SK-N-SH (cell line): ENCODE results near the gene NAPG. TPM values are rescaled to one million over a fixed set of nuclear protein-coding genes. Genes with fewer than 3 reads are reported as not detected.

ENCODE experiments used
- CTCF ChIA-PET: fragments of 300-600, 350-600 bp; formaldehyde crosslinking; extraction: SDS; loops from one replicate; lab custom pipeline; 2021; lab: Yijun Ruan, JAX
- POLR2A ChIA-PET: fragments of 350-600 bp; sonication (Branson Sonifier 250); formaldehyde crosslinking; extraction: SDS; loops from one replicate; lab custom pipeline; 2020; ENCODE audit warnings: antibody characterized with exemption, inconsistent platforms; lab: Yijun Ruan, JAX
- DNase-seq: peaks from one replicate; pipeline ENCODE4 v3.0.0; 2012
- H2AFZ ChIP-seq: fragments of 200-600 bp; sonication (generic); 2 replicates; pipeline ENCODE4 v1.8.1; 2016; ENCODE audit warnings: antibody characterized with exemption, mild to moderate bottlenecking, low read depth
- H3F3A ChIP-seq: fragments of 200-600 bp; sonication (generic); replicated peaks from 2 replicates; pipeline ENCODE3; 2016; ENCODE audit warnings: antibody characterized with exemption, mild to moderate bottlenecking; ENCODE audit not compliant: insufficient read depth
- H3K27ac ChIP-seq, 2 experiments: fragments of 200-500 bp in 1 of 2; fragments of 200-600 bp in 1 of 2; sonication (Bioruptor generic) in 1 of 2; sonication (generic), shearing (Covaris generic) in 1 of 2; 2 replicates each; pipeline versions ENCODE4 v1.5.1 to v1.6.1; 2014 to 2016; ENCODE audit warnings: low read depth in 2 of 2, inconsistent platforms in 1 of 2, low read length in 1 of 2, mild to moderate bottlenecking in 1 of 2, mixed read lengths in 1 of 2
- H3K27me3 ChIP-seq: fragments of 200-600 bp; sonication (generic), shearing (Covaris generic); 2 replicates; pipeline ENCODE4 v1.6.1; 2016; ENCODE audit warnings: mixed run types; ENCODE audit not compliant: insufficient read depth
- H3K36me3 ChIP-seq, 2 experiments: fragments of 200-500 bp in 1 of 2; fragments of 200-600 bp in 1 of 2; sonication (Bioruptor generic) in 1 of 2; sonication (generic) in 1 of 2; replicated peaks in 1 of 2; 2 replicates each; pipeline versions ENCODE3 to v1.5.1; 2014 to 2016; ENCODE audit warnings: low read length in 1 of 2, mild to moderate bottlenecking in 1 of 2; ENCODE audit not compliant: insufficient read depth in 2 of 2, control insufficient read depth in 1 of 2
- H3K4me1 ChIP-seq, 2 experiments: fragments of 200-500 bp in 1 of 2; fragments of 200-600 bp in 1 of 2; sonication (Bioruptor generic) in 1 of 2; sonication (generic), shearing (Covaris generic) in 1 of 2; 2 replicates each; pipeline versions ENCODE4 v1.5.1 to v1.6.1; 2014 to 2016; ENCODE audit warnings: low read depth in 1 of 2, low read length in 1 of 2, mixed run types in 1 of 2; ENCODE audit not compliant: insufficient read depth in 2 of 2, control insufficient read depth in 1 of 2
- H3K4me2 ChIP-seq: fragments of 200-600 bp; sonication (generic), shearing (Covaris generic); 2 replicates; pipeline ENCODE4 v1.6.1; 2017; ENCODE audit warnings: mixed run types
- H3K4me3 ChIP-seq, 2 experiments: fragments of 200-500 bp in 1 of 2; fragments of 200-600 bp in 1 of 2; sonication (Bioruptor generic) in 1 of 2; sonication (generic), shearing (Covaris generic) in 1 of 2; 2 replicates each; pipeline versions ENCODE4 v1.5.1 to v1.8.1; 2014 to 2016; ENCODE audit warnings: low read depth in 2 of 2, inconsistent platforms in 1 of 2, low read length in 1 of 2, mild to moderate bottlenecking in 1 of 2, mixed read lengths in 1 of 2, moderate library complexity in 1 of 2
- H3K79me2 ChIP-seq: fragments of 200-600 bp; sonication (generic); 2 replicates; pipeline ENCODE4 v1.8.1; 2017; ENCODE audit warnings: mild to moderate bottlenecking; ENCODE audit not compliant: insufficient read depth
- H3K9ac ChIP-seq: fragments of 200-600 bp; sonication (generic); 2 replicates; pipeline ENCODE4 v1.6.1; 2017; ENCODE audit warnings: mixed run types
- H3K9me2 ChIP-seq: fragments of 200-600 bp; sonication (generic); 2 replicates; pipeline ENCODE4 v1.6.1; 2017; ENCODE audit warnings: mixed run types
- H3K9me3 ChIP-seq: fragments of 200-600 bp; sonication (generic); 2 replicates; pipeline ENCODE4 v1.6.1; 2017; ENCODE audit warnings: mixed run types, mild to moderate bottlenecking, moderate library complexity
- H4K20me1 ChIP-seq: fragments of 200-600 bp; sonication (generic); 2 replicates; pipeline ENCODE4 v1.6.1; 2017; ENCODE audit warnings: mild to moderate bottlenecking, mixed run types; ENCODE audit not compliant: insufficient read depth
- CHD2 ChIP-seq: fragments of 150-350 bp; IDR thresholded peaks from 2 replicates; pipeline ENCODE4 v1.6.1; 2018; ENCODE audit warnings: low read length; ENCODE audit not compliant: partially characterized antibody
- ELF1 ChIP-seq: IDR thresholded peaks from 2 replicates; pipeline ENCODE4 v1.4.0; 2012
- EP300 ChIP-seq, 2 experiments: IDR thresholded peaks; 2 replicates each; pipeline versions ENCODE4 v1.4.0 to v1.6.1; 2012; ENCODE audit warnings: borderline replicate concordance in 1 of 2, low read depth in 1 of 2, low read length in 1 of 2
- EZH2phosphoT487 ChIP-seq: fragments of 200-600 bp; sonication (generic); IDR thresholded peaks from 2 replicates; pipeline ENCODE4 v1.6.1; 2017; ENCODE audit warnings: low read depth, mixed run types, mild to moderate bottlenecking, antibody characterized with exemption, moderate library complexity, borderline replicate concordance
- FOXJ3 ChIP-seq: sonication (generic); formaldehyde crosslinking; IDR thresholded peaks from 2 replicates; pipeline ENCODE4 v1.5.1; 2020; ENCODE audit warnings: mild to moderate bottlenecking, missing genetic modification reagents
- GATA2 ChIP-seq: sonication (generic); formaldehyde crosslinking; IDR thresholded peaks from 2 replicates; pipeline ENCODE4 v1.5.0; 2020; ENCODE audit warnings: mild to moderate bottlenecking, missing genetic modification reagents
- JUND ChIP-seq: IDR thresholded peaks from 2 replicates; pipeline ENCODE4 v1.4.0; 2012
- MEF2A ChIP-seq: IDR thresholded peaks from 2 replicates; pipeline ENCODE4 v1.4.0; 2012; ENCODE audit warnings: low read depth, borderline replicate concordance
- NRF1 ChIP-seq: IDR thresholded peaks from 2 replicates; pipeline ENCODE4 v1.6.1; 2012; ENCODE audit warnings: low read depth, mild to moderate bottlenecking, low read length
- POLR2AphosphoS5 ChIP-seq: IDR thresholded peaks from 2 replicates; pipeline ENCODE4 v1.6.1; 2012; ENCODE audit warnings: low read depth, low read length
- RAD21 ChIP-seq: IDR thresholded peaks from 2 replicates; pipeline ENCODE4 v1.6.1; 2012; ENCODE audit warnings: mild to moderate bottlenecking, low read length
- RCOR1 ChIP-seq: fragments of 150-350 bp; IDR thresholded peaks from 2 replicates; pipeline ENCODE4 v1.6.1; 2017; ENCODE audit warnings: antibody characterized with exemption, low read length
- RFX5 ChIP-seq: IDR thresholded peaks from 2 replicates; pipeline ENCODE4 v1.6.1; 2012; ENCODE audit warnings: mild to moderate bottlenecking, improper control_type of control experiment, low read length
- RXRA ChIP-seq: IDR thresholded peaks from 2 replicates; pipeline ENCODE4 v1.4.0; 2012; ENCODE audit warnings: low read depth, mild to moderate bottlenecking, borderline replicate concordance
- SIN3A ChIP-seq: IDR thresholded peaks from 2 replicates; pipeline ENCODE4 v1.6.1; 2012; ENCODE audit warnings: low read depth, mild to moderate bottlenecking, low read length, moderate library complexity, borderline replicate concordance
- SMC3 ChIP-seq: IDR thresholded peaks from 2 replicates; pipeline ENCODE4 v1.6.1; 2012; ENCODE audit warnings: low read depth, low read length, improper control_type of control experiment
- TCF12 ChIP-seq: IDR thresholded peaks from 2 replicates; pipeline ENCODE4 v1.4.0; 2012
- TEAD4 ChIP-seq: IDR thresholded peaks from 2 replicates; pipeline ENCODE4 v1.4.0; 2012; ENCODE audit warnings: mild to moderate bottlenecking, borderline replicate concordance; ENCODE audit not compliant: insufficient read depth
- YY1 ChIP-seq: IDR thresholded peaks from 2 replicates; pipeline ENCODE4 v1.4.0; 2012; ENCODE audit warnings: low read depth, mild to moderate bottlenecking
- WGBS: methylation state at CpG from one replicate; pipeline ENCODE4 v1.1.6; 2017; ENCODE audit warnings: low lambda C conversion rate; 5-methylcytosine and 5-hydroxymethylcytosine counted together
- polyA plus RNA-seq, 3 experiments: library from polyadenylated mRNA; depleted of rRNA; stranded (reverse); fragments of >200 nt; gene quantifications; 2 replicates each; pipeline ENCODE4 v1.2.3, GENCODE V29; 2012
- TF ChIP-seq, protein P1 (sequence below): IDR thresholded peaks from 2 replicates; pipeline ENCODE4 v1.4.0; 2012; ENCODE audit warnings: low read depth, borderline replicate concordance
- TF ChIP-seq, protein P2 (sequence below): IDR thresholded peaks from 2 replicates; pipeline ENCODE4 v1.6.1; 2012; ENCODE audit warnings: mild to moderate bottlenecking, low read depth, low read length, moderate library complexity

NAPG gene
- polyA plus RNA-seq, 1 of the 3 experiments (the other 2 are of a cell fraction) = 9.2 TPM

GRCh38 chr18:10500038-10500437, 25.8 kb upstream of the NAPG start:
- no peaks in the 10 kb centered on the region for H3K27me3 ChIP-seq
- H3K36me3 ChIP-seq = no peaks in the 10 kb centered on the region
- H3K9me3 ChIP-seq = peaks cover 9% of the 10 kb centered on the region; the same call in 1 of the 2 replicates
- H3K27ac ChIP-seq = no peak overlapping the region
- H3K4me1 ChIP-seq = no peaks in the 10 kb centered on the region; a peak in 1 of 4 replicates
- ChIA-PET CTCF (interaction anchor here (1.4 kb wide), 1 partner anchor 19 kb away, joined by 3 read pairs; no protein-coding TSS in a partner anchor), POLR2A (no interaction called here)
- H3K79me2 ChIP-seq = no peaks in the 10 kb centered on the region
- no peak overlapping the region for H3K4me3 ChIP-seq
- 13% methylated on average over 2 of the region's 2 CpGs for WGBS
- H2AFZ ChIP-seq = no peak overlapping the region
- H3K4me2 ChIP-seq = no peak overlapping the region
- DNase-seq = no peak
- no peak overlapping the region for H3K9ac ChIP-seq
- TF ChIP-seq GATA2 = no peak
- TF ChIP-seq EZH2phosphoT487 = no peak
- TF ChIP-seq RFX5 = no peak
- TF ChIP-seq YY1 = no peak
- TF ChIP-seq SMC3 = no peak
- TF ChIP-seq, protein P1, sequence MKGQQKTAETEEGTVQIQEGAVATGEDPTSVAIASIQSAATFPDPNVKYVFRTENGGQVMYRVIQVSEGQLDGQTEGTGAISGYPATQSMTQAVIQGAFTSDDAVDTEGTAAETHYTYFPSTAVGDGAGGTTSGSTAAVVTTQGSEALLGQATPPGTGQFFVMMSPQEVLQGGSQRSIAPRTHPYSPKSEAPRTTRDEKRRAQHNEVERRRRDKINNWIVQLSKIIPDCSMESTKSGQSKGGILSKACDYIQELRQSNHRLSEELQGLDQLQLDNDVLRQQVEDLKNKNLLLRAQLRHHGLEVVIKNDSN = no peak
- TF ChIP-seq MEF2A = no peak
- TF ChIP-seq, protein P2, sequence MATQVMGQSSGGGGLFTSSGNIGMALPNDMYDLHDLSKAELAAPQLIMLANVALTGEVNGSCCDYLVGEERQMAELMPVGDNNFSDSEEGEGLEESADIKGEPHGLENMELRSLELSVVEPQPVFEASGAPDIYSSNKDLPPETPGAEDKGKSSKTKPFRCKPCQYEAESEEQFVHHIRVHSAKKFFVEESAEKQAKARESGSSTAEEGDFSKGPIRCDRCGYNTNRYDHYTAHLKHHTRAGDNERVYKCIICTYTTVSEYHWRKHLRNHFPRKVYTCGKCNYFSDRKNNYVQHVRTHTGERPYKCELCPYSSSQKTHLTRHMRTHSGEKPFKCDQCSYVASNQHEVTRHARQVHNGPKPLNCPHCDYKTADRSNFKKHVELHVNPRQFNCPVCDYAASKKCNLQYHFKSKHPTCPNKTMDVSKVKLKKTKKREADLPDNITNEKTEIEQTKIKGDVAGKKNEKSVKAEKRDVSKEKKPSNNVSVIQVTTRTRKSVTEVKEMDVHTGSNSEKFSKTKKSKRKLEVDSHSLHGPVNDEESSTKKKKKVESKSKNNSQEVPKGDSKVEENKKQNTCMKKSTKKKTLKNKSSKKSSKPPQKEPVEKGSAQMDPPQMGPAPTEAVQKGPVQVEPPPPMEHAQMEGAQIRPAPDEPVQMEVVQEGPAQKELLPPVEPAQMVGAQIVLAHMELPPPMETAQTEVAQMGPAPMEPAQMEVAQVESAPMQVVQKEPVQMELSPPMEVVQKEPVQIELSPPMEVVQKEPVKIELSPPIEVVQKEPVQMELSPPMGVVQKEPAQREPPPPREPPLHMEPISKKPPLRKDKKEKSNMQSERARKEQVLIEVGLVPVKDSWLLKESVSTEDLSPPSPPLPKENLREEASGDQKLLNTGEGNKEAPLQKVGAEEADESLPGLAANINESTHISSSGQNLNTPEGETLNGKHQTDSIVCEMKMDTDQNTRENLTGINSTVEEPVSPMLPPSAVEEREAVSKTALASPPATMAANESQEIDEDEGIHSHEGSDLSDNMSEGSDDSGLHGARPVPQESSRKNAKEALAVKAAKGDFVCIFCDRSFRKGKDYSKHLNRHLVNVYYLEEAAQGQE = no peak
- no peak for TF ChIP-seq ELF1
- no peak for TF ChIP-seq RCOR1
- H3F3A ChIP-seq = no peaks in the 10 kb centered on the region
- H3K9me2 ChIP-seq = no peaks in the 10 kb centered on the region
- H4K20me1 ChIP-seq = no peaks in the 10 kb centered on the region

GRCh38 chr18:10504723-10505122, 21.1 kb upstream of the NAPG start:
- ChIA-PET POLR2A (no interaction called here), CTCF (no interaction called here)
- H3K27me3 ChIP-seq = no peaks in the 10 kb centered on the region
- no peak overlapping the region for H2AFZ ChIP-seq
- no peaks in the 10 kb centered on the region for H4K20me1 ChIP-seq
- no peaks in the 10 kb centered on the region for H3K4me1 ChIP-seq
- H3K9ac ChIP-seq = no peak overlapping the region
- no peak overlapping the region for H3K4me3 ChIP-seq
- no peaks in the 10 kb centered on the region for H3K9me2 ChIP-seq
- H3K4me2 ChIP-seq = no peak overlapping the region
- H3K36me3 ChIP-seq = no peaks in the 10 kb centered on the region
- DNase-seq = no peak
- H3F3A ChIP-seq = no peaks in the 10 kb centered on the region
- H3K27ac ChIP-seq = no peak overlapping the region
- H3K9me3 ChIP-seq = peaks cover 15% of the 10 kb centered on the region; the same call in 1 of the 2 replicates
- H3K79me2 ChIP-seq = no peaks in the 10 kb centered on the region
- 24% methylated on average over 1 of the region's 1 CpG for WGBS
- no peak for TF ChIP-seq ELF1
- TF ChIP-seq, protein P1 = no peak
- TF ChIP-seq MEF2A = no peak
- TF ChIP-seq, protein P2 = no peak
- TF ChIP-seq TCF12 = no peak
- no peak for TF ChIP-seq JUND
- no peak for TF ChIP-seq RFX5
- TF ChIP-seq POLR2AphosphoS5 = no peak
- no peak for TF ChIP-seq TEAD4
- TF ChIP-seq SIN3A = no peak
- TF ChIP-seq RXRA = no peak
- no peak for TF ChIP-seq RAD21
- no peak for TF ChIP-seq EP300 (IDR thresholded peaks at IDR 0.05; ENCODE audit: borderline replicate concordance in 1 of 2, low read depth in 1 of 2, low read length in 1 of 2)
- TF ChIP-seq NRF1 = no peak
- no peak for TF ChIP-seq CHD2
- no peak for TF ChIP-seq FOXJ3
